ENCODE measurements around the gene CASQ1. TPM values are rescaled to one million over a fixed set of nuclear protein-coding genes. Genes with fewer than 3 reads are reported as not detected.

The CASQ1 gene
- total RNA-seq, 1 donor from 2014 or later, result 0.26 TPM

DNA sequence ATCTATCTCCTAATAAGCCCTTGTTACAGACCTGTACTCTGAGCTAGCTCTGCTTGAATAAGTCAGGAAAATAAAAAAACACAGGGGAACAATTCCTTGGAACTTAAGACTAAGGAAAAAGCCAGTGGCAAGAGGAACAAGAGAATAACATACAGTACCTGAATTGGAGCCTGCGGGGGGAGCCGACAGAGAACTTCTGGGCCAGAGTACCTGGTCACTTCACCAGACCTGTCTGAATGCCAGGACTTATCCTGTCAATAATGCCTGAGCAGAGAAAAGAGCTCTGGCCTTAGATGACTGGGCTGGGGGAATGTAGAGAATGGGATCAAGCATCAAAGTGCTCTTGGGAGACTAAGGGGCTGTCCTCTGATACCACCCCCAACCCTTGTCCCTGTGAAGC is 29.9 kb downstream of the CASQ1 start:
- DNase-seq (ENCODE audit: low read depth, low spot score), result no peak
- Mint-ChIP-seq H3K4me1 (peaks cover 16% of the 10 kb centered on the region), H3K4me3 (no peak overlapping the region), H3K27me3 (ENCODE audit: low read depth) (no peaks in the 10 kb centered on the region), H3K36me3 (ENCODE audit: low read depth) (no peaks in the 10 kb centered on the region), H3K27ac (ENCODE audit: unreplicated experiment) (no peak overlapping the region), H3K9me3 (no peaks in the 10 kb centered on the region)
- TF ChIP-seq, protein P1, sequence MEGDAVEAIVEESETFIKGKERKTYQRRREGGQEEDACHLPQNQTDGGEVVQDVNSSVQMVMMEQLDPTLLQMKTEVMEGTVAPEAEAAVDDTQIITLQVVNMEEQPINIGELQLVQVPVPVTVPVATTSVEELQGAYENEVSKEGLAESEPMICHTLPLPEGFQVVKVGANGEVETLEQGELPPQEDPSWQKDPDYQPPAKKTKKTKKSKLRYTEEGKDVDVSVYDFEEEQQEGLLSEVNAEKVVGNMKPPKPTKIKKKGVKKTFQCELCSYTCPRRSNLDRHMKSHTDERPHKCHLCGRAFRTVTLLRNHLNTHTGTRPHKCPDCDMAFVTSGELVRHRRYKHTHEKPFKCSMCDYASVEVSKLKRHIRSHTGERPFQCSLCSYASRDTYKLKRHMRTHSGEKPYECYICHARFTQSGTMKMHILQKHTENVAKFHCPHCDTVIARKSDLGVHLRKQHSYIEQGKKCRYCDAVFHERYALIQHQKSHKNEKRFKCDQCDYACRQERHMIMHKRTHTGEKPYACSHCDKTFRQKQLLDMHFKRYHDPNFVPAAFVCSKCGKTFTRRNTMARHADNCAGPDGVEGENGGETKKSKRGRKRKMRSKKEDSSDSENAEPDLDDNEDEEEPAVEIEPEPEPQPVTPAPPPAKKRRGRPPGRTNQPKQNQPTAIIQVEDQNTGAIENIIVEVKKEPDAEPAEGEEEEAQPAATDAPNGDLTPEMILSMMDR (conservative IDR thresholded peaks at IDR 0.05), result no peak

DNA sequence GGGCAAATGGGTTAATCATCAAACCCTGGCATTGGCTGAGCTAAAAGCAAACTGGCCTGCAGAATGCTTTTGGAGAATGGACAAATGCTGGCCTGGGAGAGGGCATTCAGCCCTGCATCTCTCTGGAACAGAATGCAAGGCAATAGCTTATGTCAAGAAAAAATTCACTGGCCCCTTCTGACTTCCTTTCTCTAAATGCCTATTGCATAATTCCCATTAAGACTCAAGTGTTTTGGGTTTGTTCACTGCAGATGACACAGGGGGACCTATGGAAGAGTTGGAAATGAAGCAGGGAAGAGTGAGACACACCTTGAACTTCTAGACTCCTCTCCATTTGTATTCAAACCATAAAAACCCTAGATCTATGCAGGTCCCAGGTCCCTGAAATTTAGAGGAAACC is 30.7 kb downstream of the CASQ1 start:
- no peak overlapping the region for H3K27ac Mint-ChIP-seq (ENCODE audit: unreplicated experiment)
- TF ChIP-seq, protein P1 (conservative IDR thresholded peaks at IDR 0.05), result no peak
- no peak overlapping the region for H3K4me3 Mint-ChIP-seq
- H3K27me3 Mint-ChIP-seq (ENCODE audit: low read depth), result no peaks in the 10 kb centered on the region
- no peaks in the 10 kb centered on the region for H3K36me3 Mint-ChIP-seq (ENCODE audit: low read depth)
- no peak for DNase-seq (ENCODE audit: low read depth, low spot score)
- H3K9me3 Mint-ChIP-seq, result no peaks in the 10 kb centered on the region
- H3K4me1 Mint-ChIP-seq, result peaks cover 16% of the 10 kb centered on the region

DNA sequence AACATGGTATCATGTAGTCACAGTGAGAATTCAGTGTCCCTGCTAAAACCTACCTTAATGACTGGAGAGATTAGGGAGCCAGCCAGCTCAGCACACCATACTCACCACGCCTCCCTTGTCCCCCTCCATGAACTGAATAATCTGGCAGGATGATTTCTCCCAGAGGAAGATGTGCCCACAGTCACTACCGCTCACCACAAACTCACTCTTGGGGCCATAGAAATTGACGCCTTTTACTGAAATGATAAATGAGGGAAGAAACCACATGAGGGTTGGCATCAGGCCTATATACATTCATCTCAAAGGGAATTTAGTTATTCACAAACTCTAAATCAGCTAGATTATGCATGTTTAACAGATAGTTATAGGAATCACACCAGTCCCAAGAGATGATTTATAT is 32.2 kb downstream of the CASQ1 start:
- Mint-ChIP-seq H3K27ac (ENCODE audit: unreplicated experiment) (no peak overlapping the region), H3K4me1 (peaks cover 6% of the 10 kb centered on the region), H3K9me3 (no peaks in the 10 kb centered on the region), H3K36me3 (ENCODE audit: low read depth) (no peaks in the 10 kb centered on the region), H3K4me3 (no peak overlapping the region), H3K27me3 (ENCODE audit: low read depth) (no peaks in the 10 kb centered on the region)
- TF ChIP-seq, protein P1 (conservative IDR thresholded peaks at IDR 0.05), result no peak
- DNase-seq (ENCODE audit: low read depth, low spot score), result no peak

DNA sequence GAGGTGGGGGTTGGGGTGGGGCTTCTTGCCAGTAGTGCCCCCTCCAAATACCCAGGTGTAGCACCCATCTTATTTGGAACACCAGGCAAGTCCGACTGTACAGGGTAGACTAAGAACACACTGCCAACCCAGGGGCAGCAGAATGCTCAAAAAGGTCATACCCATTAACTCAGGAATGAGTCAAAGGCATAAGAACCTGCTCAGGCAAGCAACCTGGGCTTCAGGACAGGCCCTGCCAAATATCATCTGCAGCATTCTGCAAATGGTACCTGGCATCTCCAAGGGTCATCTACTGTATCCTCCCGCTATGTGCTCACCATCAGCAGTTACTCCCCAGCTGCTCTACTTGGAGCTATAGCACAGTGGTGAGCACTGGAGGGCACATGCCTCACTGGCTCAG is 34.2 kb downstream of the CASQ1 start:
- Mint-ChIP-seq H3K27me3 (ENCODE audit: low read depth) (no peaks in the 10 kb centered on the region), H3K36me3 (ENCODE audit: low read depth) (peaks cover 2% of the 10 kb centered on the region), H3K4me3 (no peak overlapping the region), H3K27ac (ENCODE audit: unreplicated experiment) (no peak overlapping the region), H3K9me3 (no peaks in the 10 kb centered on the region), H3K4me1 (no peaks in the 10 kb centered on the region)
- DNase-seq (ENCODE audit: low read depth, low spot score), result no peak
- TF ChIP-seq, protein P1 (conservative IDR thresholded peaks at IDR 0.05), result no peak

DNA sequence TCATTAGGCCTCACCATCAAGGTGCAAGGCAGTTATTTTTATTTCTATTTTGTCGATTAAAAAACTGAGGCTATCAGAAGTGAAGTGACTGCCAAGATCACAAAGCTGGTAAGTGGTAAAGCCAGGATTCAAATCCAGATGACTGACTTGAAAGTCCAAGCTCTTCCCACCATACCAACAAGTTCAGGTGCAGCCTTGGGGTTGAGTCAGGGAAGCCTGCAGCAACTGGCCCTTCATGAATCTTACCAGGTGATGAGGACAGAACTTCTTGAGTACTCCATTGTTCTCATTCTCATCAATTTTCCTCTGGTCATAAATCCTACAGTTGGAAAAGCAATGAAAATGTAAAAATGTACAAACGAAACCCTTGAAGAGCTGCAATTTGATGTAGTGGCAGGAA is 35.0 kb downstream of the CASQ1 start:
- no peaks in the 10 kb centered on the region for H3K4me1 Mint-ChIP-seq
- TF ChIP-seq, protein P1 (conservative IDR thresholded peaks at IDR 0.05), result no peak
- H3K9me3 Mint-ChIP-seq, result no peaks in the 10 kb centered on the region
- H3K27ac Mint-ChIP-seq (ENCODE audit: unreplicated experiment), result no peak overlapping the region
- H3K27me3 Mint-ChIP-seq (ENCODE audit: low read depth), result no peaks in the 10 kb centered on the region
- no peak for DNase-seq (ENCODE audit: low read depth, low spot score)
- peaks cover 2% of the 10 kb centered on the region for H3K36me3 Mint-ChIP-seq (ENCODE audit: low read depth)
- no peak overlapping the region for H3K4me3 Mint-ChIP-seq

DNA sequence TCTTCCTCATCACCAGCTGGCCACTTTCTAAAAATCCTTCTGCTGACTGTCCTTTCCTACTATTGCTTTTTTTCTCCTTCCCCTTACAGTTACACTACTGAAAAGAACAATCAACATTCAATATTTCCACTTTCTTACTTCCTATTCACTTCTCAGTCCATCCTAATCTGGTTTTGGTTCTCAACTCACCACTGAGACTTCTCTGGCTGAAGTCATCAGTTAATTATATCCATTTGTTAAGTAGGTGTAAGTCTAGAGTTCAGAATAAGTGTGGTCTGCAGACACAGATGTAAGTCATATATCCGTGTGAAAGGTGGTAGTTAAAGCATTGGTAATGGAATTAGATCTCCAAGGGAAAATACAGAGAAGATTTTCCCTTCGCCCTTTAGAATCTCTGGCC is 36.2 kb downstream of the CASQ1 start:
- Mint-ChIP-seq H3K36me3 (ENCODE audit: low read depth) (peaks cover 2% of the 10 kb centered on the region), H3K9me3 (no peaks in the 10 kb centered on the region), H3K27me3 (ENCODE audit: low read depth) (no peaks in the 10 kb centered on the region), H3K27ac (ENCODE audit: unreplicated experiment) (no peak overlapping the region), H3K4me1 (no peaks in the 10 kb centered on the region), H3K4me3 (no peak overlapping the region)
- DNase-seq (ENCODE audit: low read depth, low spot score), result no peak
- TF ChIP-seq, protein P1 (conservative IDR thresholded peaks at IDR 0.05), result no peak
